ENCODE measurements around the gene EEF1G. TPM values are rescaled to one million over a fixed set of nuclear protein-coding genes. Genes with fewer than 3 reads are reported as not detected.

The EEF1G gene
- total RNA-seq, 1 donor from 2014 or later = 1,154 TPM

GRCh38 chr11:62534779-62535545 is 38.7 kb downstream of the EEF1G start:
- intact Hi-C loops (cut with micrococcal nuclease) = no loop called here
- DNase-seq (ENCODE audit: low spot score) = no peak
- Mint-ChIP-seq H3K4me1 (ENCODE audit: low read depth) (peaks cover 22% of the 10 kb centered on the region), H3K9me3 (no peaks in the 10 kb centered on the region), H3K4me3 (no peak overlapping the region), H3K27me3 (ENCODE audit: insufficient read depth) (no peaks in the 10 kb centered on the region), H3K27ac (no peak overlapping the region), H3K36me3 (ENCODE audit: low read depth) (peaks cover 51% of the 10 kb centered on the region)

GRCh38 chr11:62532096-62532495 is 41.6 kb downstream of the EEF1G start:
- H3K36me3 Mint-ChIP-seq (ENCODE audit: low read depth) = peaks cover 73% of the 10 kb centered on the region
- no peaks in the 10 kb centered on the region for H3K9me3 Mint-ChIP-seq
- no peak overlapping the region for H3K27ac Mint-ChIP-seq
- peaks cover 12% of the 10 kb centered on the region for H3K4me1 Mint-ChIP-seq (ENCODE audit: low read depth)
- intact Hi-C loops (cut with micrococcal nuclease) = no loop called here
- no peak overlapping the region for H3K4me3 Mint-ChIP-seq
- DNase-seq (ENCODE audit: low spot score) = no peak
- no peaks in the 10 kb centered on the region for H3K27me3 Mint-ChIP-seq (ENCODE audit: insufficient read depth)

- intact Hi-C loops (cut with micrococcal nuclease) = no loop called here
- Mint-ChIP-seq H3K4me3 (no peak overlapping the region), H3K4me1 (ENCODE audit: low read depth) (no peaks in the 10 kb centered on the region), H3K27me3 (ENCODE audit: insufficient read depth) (no peaks in the 10 kb centered on the region), H3K9me3 (no peaks in the 10 kb centered on the region), H3K36me3 (ENCODE audit: low read depth) (peaks cover 27% of the 10 kb centered on the region), H3K27ac (no peak overlapping the region)
- no peak for DNase-seq (ENCODE audit: low spot score)
Measured at GRCh38 chr11:62516736-62517371, 56.8 kb downstream of the EEF1G start.

GRCh38 chr11:62514151-62514550 is 59.5 kb downstream of the EEF1G start:
- no peaks in the 10 kb centered on the region for H3K27me3 Mint-ChIP-seq (ENCODE audit: insufficient read depth)
- no peak for DNase-seq (ENCODE audit: low spot score)
- peaks cover 19% of the 10 kb centered on the region for H3K36me3 Mint-ChIP-seq (ENCODE audit: low read depth)
- H3K9me3 Mint-ChIP-seq = no peaks in the 10 kb centered on the region
- no peak overlapping the region for H3K27ac Mint-ChIP-seq
- intact Hi-C loops (cut with micrococcal nuclease) = no loop called here
- H3K4me1 Mint-ChIP-seq (ENCODE audit: low read depth) = no peaks in the 10 kb centered on the region
- no peak overlapping the region for H3K4me3 Mint-ChIP-seq

- intact Hi-C loops (cut with micrococcal nuclease) = no loop called here
Measured at GRCh38 chr11:62513626-62514025, 60.1 kb downstream of the EEF1G start.

GRCh38 chr11:62512961-62513360 is 60.7 kb downstream of the EEF1G start:
- Mint-ChIP-seq H3K4me3 (no peak overlapping the region), H3K27me3 (ENCODE audit: insufficient read depth) (no peaks in the 10 kb centered on the region), H3K36me3 (ENCODE audit: low read depth) (peaks cover 15% of the 10 kb centered on the region), H3K27ac (no peak overlapping the region), H3K4me1 (ENCODE audit: low read depth) (peaks cover 5% of the 10 kb centered on the region), H3K9me3 (no peaks in the 10 kb centered on the region)
- intact Hi-C loops (cut with micrococcal nuclease) = no loop called here
- DNase-seq (ENCODE audit: low spot score) = no peak

More at GRCh38 chr11:62513626-62514025, 60.1 kb downstream of the EEF1G start:
- Mint-ChIP-seq H3K4me3 (no peak overlapping the region), H3K27me3 (ENCODE audit: insufficient read depth) (no peaks in the 10 kb centered on the region), H3K27ac (no peak overlapping the region), H3K36me3 (ENCODE audit: low read depth) (peaks cover 18% of the 10 kb centered on the region), H3K4me1 (ENCODE audit: low read depth) (peaks cover 2% of the 10 kb centered on the region), H3K9me3 (no peaks in the 10 kb centered on the region)
- no peak for DNase-seq (ENCODE audit: low spot score)

Other genes starting within 250 kb of the EEF1G start
- gene ASRGL1, start 236.4 kb downstream of the EEF1G start, total RNA-seq = 4.8 and 5.7 TPM in 2 replicates
- gene SCGB1A1, start 154.9 kb downstream of the EEF1G start, total RNA-seq = not detected in 2 replicates
- gene AHNAK, start 27.1 kb downstream of the EEF1G start, total RNA-seq = 96.5 and 97.2 TPM in 2 replicates
- 38.7 and 40.7 TPM in 2 replicates for gene TUT1, start 17.6 kb upstream of the EEF1G start, total RNA-seq
- 224 and 230 TPM in 2 replicates for gene MTA2, start 28.0 kb upstream of the EEF1G start, total RNA-seq
- 164 and 167 TPM in 2 replicates for gene EML3, start 38.9 kb upstream of the EEF1G start, total RNA-seq
- 2.5 and 3.2 TPM in 2 replicates for gene ROM1, start 39.4 kb upstream of the EEF1G start, total RNA-seq
- gene B3GAT3, start 48.1 kb upstream of the EEF1G start, total RNA-seq = 93.8 and 94.3 TPM in 2 replicates
- 238 and 255 TPM in 2 replicates for gene GANAB, start 72.7 kb upstream of the EEF1G start, total RNA-seq
- gene INTS5, start 79.4 kb upstream of the EEF1G start, total RNA-seq = 39.2 and 40.4 TPM in 2 replicates
- gene C11orf98, start 91.3 kb upstream of the EEF1G start, total RNA-seq = 146 and 151 TPM in 2 replicates
- 65.0 and 69.4 TPM in 2 replicates for gene CSKMT, start 91.4 kb upstream of the EEF1G start, total RNA-seq
- gene UQCC3, start 97.8 kb upstream of the EEF1G start, total RNA-seq = 8.9 and 11.4 TPM in 2 replicates
- gene LBHD1, start 98.4 kb upstream of the EEF1G start, total RNA-seq = 23.4 and 24.3 TPM in 2 replicates
- 125 and 128 TPM in 2 replicates for gene UBXN1, start 105.2 kb upstream of the EEF1G start, total RNA-seq
- 0.17 and 0.26 TPM in 2 replicates for gene LRRN4CL, start 115.6 kb upstream of the EEF1G start, total RNA-seq
- 34.0 and 34.6 TPM in 2 replicates for gene BSCL2, start 133.5 kb upstream of the EEF1G start, total RNA-seq
- not detected in 2 replicates for gene GNG3, start 133.8 kb upstream of the EEF1G start, total RNA-seq
- gene HNRNPUL2, start 153.6 kb upstream of the EEF1G start, total RNA-seq = 53.0 and 55.2 TPM in 2 replicates
- gene TTC9C, start 154.6 kb upstream of the EEF1G start, total RNA-seq = 36.4 and 38.0 TPM in 2 replicates
- 8.7 and 9.1 TPM in 2 replicates for gene ZBTB3, start 180.3 kb upstream of the EEF1G start, total RNA-seq
- gene POLR2G, start 187.7 kb upstream of the EEF1G start, total RNA-seq = 145 and 148 TPM in 2 replicates
- 19.4 and 20.7 TPM in 2 replicates for gene TAF6L, start 197.5 kb upstream of the EEF1G start, total RNA-seq
- 40.6 and 43.0 TPM in 2 replicates for gene TMEM179B, start 213.5 kb upstream of the EEF1G start, total RNA-seq
- gene TMEM223, start 218.1 kb upstream of the EEF1G start, total RNA-seq = 14.3 and 16.0 TPM in 2 replicates
- gene NXF1, start 231.5 kb upstream of the EEF1G start, total RNA-seq = 155 and 158 TPM in 2 replicates

Measured in activated T-helper 1 cell treated with anti-CD3 and anti-CD28 coated beads, Interleukin-12 subunit alpha, Interleukin-12 subunit beta, Interleukin-2, Interleukin-4 antibody, amounts not matched to agents 30 ng/mL and 10 ng/mL and 1 ng/mL, durations not matched to agents 14 hours and 24 hours and 36 hours (primary cell).